ENCODE data around the gene TM9SF1. TPM values are rescaled to one million over a fixed set of nuclear protein-coding genes. Genes with fewer than 3 reads are reported as not detected.
A peak's percentile ranks its signal among the peaks of the same experiment; 100 is the strongest.

The TM9SF1 gene
- total and polyA plus RNA-seq, 2 of the 13 experiments (the other 11 are each of a cell fraction or from before 2014, with no cell fraction given) = 83.2 to 110 TPM

GRCh38 chr14:24179294-24179960 lies 15.8 kb downstream of the TM9SF1 start (continued):
- TF ChIP-seq TFE3 (CRISPR knock-in tag; IDR thresholded peaks at IDR 0.05) (no peak), HCFC1 (IDR thresholded peaks at IDR 0.05; ENCODE audit: low read depth, low read length) (peak; percentile 4; the same call in 1 of the 2 replicates), JARID2 (CRISPR knock-in tag; IDR thresholded peaks at IDR 0.05; ENCODE audit: insufficient replicate concordance) (no peak), ZBTB46 (CRISPR knock-in tag; IDR thresholded peaks at IDR 0.05; ENCODE audit: borderline replicate concordance) (no peak), ZNF609 (CRISPR knock-in tag; IDR thresholded peaks at IDR 0.05; ENCODE audit: borderline replicate concordance) (no peak), EP300 (IDR thresholded peaks at IDR 0.05; ENCODE audit: low read depth in 2 of 2, low read length in 2 of 2) (no peak), EP300 (CRISPR knock-in tag; IDR thresholded peaks at IDR 0.05; ENCODE audit: borderline replicate concordance) (no peak), ZBTB33 (CRISPR knock-in tag; IDR thresholded peaks at IDR 0.05) (0 out of 2 replicates have a peak, but pooled peaks have one; percentile 12)
